ENCODE data around the gene EXOG.

Gene EXOG

DNA sequence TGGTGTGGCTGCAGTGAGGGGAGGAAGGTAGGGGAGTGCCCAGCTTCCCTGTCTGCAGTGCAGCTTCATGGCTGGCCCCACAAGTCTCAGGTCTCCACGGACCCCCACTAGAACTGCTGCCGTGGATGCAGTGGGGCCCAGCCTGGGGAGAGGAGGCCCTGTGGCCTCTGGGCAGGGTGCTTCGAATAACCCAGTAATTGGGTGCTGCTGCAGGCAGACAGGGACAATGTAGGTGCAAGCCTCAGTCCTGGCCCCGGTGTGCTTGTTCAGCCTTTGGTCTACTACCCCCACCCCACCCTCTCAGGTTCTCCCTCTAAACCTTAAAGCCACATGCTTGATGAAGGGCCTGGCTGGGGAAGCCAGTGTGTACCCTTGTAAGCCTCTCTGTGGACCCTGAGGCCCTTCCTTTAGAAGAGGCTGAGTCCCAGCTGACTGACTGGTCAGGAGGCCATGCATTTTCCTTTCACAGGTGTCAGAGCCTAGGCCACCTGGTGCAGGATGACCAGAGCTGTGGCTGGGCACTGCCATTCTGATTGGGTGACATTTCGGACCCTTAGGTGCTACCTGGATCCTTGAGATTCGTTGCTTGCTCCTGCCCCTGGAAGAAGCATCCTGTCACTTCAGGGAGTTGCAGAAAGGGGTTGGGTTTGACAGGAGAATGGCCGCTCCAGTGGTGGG lies 21.1 kb upstream of the EXOG start:
- no peak for DNase-seq

DNA sequence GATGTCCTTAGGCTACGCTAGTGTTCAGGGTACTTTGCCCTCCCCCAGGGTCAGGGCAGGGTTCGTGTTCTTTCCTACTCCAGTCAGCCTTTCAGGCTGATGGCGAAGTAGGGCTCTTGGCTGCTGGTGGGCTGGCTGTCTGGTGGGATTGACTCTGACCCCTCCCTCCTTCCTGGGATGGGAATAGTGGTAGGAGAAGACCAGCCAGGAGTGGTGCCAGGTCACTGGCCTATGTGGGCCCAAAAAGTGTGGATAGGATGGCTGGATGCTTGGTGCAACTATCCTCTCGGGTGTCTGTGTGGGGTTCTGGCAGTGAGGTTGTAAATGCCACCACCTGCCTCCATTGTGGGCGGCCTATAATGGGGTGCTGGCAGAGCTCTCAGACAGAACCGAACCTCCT lies 20.4 kb upstream of the EXOG start:
- DNase-seq = no peak

DNA sequence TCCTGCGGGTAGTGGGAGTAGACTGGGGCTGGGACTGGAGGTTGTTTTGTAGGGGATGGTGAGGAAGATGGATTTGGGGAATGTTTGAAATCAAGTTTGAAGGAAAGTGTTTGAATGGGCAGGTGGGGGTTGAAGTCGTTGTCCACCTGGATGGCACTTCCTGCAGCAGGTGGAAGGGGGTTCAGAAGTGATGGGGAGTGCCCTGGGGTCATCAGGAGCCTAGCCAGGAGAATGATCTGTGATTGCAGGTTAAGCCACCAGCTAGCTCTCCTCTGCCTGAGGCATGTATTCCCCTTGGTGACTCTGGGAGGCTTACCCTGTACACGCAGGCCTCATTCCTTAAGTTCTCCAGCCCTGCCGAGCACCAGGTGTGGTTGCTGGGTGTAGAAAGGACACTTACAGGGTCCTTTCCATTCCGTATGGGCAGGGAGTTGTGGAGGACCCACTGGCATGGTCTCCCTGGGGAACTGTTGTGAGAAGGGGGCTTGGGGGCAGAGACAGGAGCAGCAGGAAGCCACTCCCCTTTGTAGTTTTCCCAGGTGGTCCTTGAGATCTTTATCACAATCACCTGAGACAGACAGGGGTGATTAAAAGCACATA lies 19.9 kb upstream of the EXOG start:
- DNase-seq = no peak

DNA sequence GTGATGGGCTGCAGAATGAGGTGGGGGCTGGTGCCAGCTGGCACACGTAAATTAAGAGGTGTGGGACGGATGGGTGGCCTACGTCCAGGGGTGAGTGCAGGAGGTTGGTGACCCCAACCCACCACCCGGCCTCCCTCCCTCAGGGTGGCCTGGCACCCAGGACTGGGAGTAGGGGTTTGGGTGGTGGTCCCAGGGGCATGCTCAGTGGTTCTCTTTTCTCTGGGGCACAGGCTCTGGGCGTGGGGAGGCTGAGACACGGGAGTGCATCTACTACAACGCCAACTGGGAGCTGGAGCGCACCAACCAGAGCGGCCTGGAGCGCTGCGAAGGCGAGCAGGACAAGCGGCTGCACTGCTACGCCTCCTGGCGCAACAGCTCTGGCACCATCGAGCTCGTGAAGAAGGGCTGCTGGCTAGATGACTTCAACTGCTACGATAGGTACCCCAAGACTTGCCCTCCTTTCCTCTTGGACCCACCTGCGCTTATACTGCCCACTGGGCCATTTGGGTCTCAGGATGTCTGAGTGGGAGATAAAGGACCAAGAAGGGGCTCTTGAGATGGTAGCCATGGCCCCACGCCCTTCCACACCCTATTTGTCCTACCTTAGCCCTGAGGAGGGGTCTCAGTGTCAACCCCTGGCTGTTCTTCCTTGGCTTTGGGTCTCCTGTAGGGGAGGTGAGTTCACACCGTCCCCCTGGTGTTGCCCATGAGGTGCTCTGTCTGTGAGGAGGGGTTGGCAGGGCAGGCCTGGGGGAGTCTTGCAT lies 18.9 kb upstream of the EXOG start:
- DNase-seq = no peak

DNA sequence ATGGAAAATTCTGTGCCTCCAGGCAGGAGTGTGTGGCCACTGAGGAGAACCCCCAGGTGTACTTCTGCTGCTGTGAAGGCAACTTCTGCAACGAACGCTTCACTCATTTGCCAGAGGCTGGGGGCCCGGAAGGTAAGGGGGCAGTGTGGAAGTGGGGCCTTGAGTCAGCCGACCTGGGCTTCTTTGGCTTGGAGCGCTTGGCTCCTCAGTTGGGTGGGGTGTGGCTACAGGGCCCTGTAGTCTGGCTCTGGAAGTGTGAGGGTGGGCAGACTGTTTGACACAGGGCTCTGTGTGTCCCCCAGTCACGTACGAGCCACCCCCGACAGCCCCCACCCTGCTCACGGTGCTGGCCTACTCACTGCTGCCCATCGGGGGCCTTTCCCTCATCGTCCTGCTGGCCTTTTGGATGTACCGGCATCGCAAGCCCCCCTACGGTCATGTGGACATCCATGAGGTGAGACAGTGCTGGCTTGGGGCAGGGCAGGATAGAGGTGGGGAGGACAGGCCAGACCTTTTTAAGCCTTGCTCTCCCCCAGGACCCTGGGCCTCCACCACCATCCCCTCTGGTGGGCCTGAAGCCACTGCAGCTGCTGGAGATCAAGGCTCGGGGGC lies 18.2 kb upstream of the EXOG start:
- DNase-seq = no peak

DNA sequence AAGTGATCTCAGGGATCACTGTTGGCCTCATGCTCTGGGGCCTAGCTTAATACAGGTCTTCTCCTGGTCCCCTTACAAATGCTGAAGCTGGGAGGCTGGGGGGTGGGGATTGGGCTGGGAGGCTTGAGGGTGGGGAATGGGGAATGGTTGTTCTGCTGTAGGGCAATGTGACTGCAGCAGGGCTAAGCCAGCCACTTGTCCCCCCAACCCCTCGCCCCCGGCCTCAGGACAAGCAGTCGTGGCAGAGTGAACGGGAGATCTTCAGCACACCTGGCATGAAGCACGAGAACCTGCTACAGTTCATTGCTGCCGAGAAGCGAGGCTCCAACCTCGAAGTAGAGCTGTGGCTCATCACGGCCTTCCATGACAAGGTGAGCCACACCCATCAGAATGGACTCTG lies 17.2 kb upstream of the EXOG start:
- DNase-seq = no peak

DNA sequence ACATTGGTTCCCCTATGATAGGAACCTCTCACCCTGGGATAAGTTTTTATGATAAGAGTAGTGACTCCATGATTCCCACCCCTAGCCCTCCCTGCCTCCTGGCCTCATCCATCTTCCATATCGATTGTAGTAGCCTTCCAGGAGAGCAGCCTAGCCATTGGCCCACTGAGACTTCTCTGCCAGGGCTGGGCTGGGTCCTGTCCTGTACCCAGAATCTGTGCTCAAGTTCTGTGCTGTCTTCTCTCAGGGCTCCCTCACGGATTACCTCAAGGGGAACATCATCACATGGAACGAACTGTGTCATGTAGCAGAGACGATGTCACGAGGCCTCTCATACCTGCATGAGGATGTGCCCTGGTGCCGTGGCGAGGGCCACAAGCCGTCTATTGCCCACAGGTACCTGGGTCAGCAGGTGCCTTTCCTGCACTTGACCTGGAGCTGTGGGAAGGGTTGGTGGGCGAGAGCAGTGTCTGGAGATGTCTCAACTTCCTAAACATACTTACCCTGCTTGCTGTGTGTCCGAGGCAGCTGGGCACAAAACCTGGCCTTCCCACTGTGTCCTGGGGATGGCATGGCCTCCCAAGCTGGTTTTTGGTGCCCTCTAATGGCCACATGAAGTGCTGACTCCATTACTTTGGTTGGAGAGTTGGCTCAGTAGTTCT lies 16.6 kb upstream of the EXOG start:
- no peak for DNase-seq

DNA sequence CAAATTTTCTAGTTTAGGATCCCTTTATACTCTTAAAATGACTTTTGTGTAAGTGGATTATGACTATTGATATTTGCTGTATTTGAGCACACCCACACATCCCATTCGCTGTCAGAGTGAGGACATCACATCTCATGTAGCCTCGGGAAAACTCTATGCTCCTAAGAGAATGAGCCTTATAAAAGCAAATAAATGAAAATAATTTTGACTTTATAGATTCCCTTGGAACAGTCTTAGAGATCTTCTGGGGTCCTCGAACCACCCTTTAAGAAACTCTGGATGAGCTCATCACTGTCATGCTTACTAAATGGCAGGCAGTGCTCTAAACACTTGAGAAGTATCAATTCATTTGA lies 16.1 kb upstream of the EXOG start:
- no peak for DNase-seq

DNA sequence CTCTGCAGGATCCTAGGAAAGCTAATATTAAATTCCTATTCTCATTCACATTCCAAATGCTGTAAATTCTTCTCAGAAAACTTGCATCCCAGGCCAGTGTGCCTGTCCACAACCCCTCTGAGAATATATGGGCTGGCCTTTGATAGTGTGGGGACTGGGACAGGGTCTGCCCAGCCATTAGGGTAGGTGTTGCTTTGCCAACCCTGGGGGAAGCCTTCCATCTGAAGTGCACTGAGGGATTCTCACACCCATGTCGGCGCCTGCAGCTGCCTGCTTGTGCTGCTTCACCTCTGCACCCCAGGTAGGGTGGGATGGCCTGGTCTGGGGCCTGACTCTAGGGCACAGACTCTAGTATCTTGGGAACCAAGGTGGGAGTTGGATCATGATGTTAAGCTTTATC lies 15.2 kb upstream of the EXOG start:
- DNase-seq = no peak

DNA sequence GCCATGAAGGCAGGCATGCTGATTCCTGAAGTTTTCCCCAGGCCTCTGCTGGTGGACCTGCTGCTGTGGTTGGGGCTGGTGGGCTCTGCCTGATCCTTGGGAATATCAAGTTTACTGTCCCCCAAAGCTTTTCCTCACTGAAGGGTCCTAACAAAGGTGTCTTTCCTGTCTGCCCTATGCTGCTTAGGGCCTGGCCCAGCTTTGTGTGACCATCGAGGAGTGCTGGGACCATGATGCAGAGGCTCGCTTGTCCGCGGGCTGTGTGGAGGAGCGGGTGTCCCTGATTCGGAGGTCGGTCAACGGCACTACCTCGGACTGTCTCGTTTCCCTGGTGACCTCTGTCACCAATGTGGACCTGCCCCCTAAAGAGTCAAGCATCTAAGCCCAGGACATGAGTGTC lies 13.2 kb upstream of the EXOG start:
- no peak for DNase-seq

DNA sequence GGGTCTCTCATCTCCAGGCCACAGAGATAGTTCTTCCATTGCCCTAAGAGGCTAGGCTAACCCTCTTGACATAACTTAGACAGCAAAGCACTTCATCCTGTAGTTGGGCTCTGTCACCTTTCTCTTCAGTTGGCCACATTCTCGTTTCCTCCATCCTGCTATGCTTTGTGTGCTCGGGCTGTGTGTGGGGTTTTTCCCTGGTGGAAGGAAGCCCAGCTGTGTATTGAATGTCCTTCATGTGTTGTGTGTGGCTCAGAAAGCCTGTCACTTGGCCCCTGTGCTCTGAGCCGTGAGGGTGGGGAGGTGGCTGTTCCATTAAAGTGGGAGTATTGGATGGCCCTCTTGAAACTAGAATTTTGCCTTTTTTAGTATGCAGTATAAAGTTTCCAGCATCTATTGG lies 8.8 kb upstream of the EXOG start:
- no peak for DNase-seq

DNA sequence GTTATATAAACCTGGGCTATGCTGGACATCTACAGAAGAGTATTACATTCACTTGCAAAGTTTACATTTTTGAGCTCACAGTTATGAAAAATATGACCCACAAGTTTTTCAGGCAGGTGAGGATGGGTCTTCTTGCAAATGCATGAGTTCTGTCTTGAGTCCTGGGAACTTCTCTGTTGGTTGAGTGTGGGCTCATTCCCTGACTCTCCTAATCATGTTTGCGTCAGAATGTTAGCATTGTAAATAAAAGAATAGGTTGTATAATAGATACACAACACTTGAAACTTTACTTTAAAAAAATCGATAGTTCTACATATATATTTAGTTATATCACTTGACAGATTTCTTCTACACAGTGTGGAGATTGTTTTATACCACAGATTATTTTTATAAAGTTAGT lies 7.2 kb upstream of the EXOG start:
- no peak for DNase-seq

DNA sequence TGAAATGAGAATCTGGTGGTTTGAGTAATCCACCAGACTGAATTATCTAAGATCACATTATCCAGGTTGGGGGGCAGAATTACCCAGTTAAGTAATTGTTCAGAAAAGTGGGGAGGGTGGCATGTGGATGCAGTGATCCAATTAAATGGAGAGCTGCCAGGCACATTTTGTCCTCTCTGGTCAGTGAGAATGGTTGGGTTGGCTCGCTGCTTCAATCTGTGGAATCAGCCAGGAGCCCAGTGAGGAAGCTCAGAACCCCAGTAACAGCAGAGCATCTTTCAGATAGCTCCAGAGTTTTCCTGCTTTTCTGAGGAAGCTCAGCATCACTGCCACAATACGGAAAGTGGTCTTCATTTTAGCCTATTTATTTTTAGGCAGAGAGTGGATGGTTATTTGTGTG lies 6.4 kb upstream of the EXOG start:
- DNase-seq = no peak

DNA sequence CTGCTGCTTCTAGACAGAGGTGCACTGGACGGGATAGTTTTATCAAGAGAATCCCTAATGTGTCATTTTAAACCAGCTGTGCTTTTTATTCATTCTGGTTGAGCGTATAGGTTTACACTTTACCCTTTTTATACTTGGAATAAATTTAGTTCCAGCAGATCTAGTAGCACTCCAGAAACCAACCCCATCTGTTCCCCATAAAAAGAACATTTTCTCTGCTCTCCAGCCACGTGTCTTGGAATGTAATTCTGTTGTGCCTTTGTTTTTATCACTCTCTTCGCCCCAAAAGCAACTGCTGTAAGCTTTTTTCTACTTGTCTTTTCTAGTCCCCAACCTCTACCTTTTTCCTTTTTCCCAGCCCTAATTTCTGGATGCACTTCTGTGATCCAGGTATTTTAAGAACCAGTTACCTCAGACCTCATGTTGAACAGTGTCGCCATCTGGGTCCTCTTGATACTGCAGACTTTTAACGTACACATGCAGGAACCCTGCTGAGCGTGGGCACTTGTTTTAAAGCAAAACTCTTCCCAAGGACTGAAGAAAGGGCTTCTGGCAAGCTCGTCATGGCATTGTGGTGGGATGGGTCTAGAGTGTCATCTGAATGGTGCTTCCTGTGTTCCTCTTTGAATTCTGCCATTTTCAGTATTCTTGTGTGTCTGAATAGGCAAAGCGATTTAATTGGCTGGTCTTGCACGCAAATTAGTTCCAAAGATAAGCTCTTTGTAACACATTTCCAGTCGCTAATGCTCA lies 5.7 kb upstream of the EXOG start:
- DNase-seq = no peak

DNA sequence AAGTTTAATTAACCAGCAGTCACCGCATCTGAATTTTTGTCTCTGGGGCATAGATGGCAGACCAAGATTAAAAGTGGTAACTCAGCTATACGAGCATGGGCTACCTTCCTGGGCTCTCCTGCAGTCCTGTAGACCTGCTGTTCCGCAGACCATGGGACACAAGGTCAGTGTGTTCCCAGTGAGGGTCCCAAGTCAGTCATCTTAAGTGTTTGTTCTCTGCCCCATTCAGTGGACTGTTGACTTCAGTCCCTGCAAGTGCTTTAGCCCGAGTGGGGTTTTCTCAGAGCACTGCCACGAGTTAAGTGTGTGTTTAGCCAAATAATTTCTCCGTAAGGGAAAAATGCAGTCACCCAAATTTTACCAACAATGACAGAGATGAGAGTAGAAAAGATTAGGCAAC lies 4.9 kb upstream of the EXOG start:
- no peak for DNase-seq

DNA sequence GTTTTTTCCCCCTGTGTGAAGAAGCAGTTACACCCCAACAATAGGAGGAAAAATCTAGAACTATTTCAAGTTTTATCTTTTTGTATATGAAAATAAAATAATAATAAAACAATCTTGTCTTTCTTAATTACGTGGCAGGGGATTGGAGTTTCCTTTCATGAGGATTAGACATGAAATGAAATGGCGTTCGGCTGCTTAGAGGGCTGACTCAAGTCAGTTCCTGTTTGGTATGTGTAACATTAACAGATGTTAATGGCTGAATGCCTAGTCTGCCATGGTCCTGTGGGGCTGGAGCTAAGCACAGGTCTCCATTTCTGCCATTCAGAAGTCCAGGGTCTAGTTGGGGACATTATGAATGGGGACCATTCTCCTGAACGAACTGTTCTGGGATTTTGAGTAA lies 3.1 kb upstream of the EXOG start:
- no peak for DNase-seq

DNA sequence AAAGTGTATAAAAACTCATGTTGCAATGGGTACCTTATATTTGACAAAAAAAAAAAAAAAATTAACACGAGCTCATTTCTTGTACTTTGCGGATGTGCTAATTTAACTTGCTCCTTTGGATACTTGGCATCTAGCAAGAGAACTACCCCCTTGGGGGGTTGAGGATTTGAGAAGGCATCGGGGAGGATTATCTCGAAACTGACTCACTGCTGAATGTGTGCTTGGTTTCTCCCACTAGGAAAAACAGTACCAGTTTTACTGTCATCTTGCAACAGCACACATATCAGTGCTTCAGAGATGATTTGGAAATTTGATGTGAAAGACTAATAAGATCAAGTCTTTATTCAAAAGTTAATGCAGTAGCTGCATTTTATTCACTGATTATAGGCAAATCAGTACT lies 891 bp downstream of the EXOG start:
- DNase-seq = no peak

DNA sequence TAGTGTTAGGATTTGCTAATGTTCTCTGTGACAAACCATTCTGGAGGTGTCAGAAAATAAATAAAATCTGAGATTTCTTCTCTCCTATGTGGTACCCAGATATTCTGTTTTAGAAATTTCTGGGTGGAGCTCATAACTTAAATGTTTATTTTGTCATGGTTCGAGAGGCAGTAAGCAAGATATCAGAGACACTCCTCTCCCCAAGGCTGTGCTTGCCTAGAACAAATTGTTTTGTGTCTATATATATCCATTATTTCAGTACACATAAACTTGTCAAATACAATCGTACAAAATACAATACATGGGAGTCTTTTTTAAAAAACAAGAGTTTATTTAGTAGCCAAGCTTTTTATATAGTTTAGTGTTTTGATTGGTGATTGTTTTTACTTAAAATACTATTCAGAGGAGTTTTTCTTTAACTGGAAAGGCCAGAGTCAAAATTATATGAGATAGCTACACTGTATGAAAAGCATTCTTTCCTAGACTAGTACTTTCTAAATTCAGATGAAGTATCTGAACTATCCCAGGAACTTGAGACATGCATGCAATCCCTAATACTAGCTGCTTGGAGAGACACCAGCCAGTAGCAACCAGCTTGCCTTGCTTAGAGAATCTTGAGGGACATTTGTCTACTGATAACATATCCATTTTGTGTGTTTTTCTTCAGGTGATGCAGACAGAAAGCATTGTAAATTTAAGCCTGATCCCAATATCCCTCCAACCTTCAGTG lies 4.7 kb downstream of the EXOG start:
- DNase-seq = no peak

DNA sequence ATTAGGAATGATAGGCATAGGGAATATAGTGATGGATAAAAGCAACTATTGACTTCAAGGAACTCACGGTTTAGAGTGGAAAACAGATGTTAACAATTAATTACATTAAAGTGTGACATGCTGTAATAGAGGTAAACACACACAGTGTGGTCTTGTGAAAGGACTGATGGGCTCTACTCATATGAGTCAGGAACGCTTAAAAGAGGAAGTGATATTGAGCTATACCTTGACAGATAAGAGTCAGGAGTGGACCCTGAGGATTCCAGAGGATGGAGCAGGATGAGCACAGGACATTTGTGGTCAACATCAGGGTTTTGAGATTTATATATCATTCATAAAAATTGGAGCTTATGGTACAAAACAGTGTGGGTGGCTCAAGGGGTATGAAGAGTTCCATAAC lies 11.0 kb downstream of the EXOG start:
- DNase-seq = no peak

DNA sequence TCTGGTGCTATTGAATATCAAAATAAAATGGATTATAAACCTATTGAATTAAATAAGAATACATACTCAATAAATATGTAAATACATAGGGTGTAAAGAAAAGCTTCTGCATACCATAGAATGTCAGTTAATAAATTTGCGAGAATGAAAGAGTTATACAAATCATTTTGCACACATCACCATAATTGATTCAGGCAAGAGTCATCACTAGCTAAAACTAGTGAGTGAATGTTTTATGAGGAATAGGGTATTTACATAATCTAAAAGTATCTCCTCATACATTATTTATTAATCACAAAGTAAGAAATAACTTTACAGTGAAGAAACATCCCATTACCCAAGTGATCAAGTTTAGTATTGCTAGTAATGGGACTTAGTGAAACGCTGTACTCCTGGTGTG lies 13.6 kb downstream of the EXOG start:
- no peak for DNase-seq

DNA sequence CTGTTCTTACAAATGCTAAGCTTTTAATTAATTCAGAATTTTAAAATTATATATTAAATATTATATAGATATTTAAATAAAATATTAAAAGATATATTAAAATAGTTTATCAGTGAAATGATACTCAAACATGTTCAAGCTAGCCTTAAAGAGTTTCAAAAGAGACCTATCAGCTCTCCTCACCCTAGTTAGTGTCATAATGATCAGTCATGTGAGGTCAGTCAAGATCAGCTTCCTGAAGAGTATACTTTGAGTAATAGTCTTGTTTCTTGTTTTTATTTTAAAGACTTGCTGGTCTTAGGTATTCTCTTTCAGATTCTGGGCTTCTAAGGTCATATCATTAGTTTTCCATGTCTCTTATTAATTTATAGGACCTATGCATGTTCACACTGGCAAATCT lies 14.5 kb downstream of the EXOG start:
- DNase-seq = no peak

DNA sequence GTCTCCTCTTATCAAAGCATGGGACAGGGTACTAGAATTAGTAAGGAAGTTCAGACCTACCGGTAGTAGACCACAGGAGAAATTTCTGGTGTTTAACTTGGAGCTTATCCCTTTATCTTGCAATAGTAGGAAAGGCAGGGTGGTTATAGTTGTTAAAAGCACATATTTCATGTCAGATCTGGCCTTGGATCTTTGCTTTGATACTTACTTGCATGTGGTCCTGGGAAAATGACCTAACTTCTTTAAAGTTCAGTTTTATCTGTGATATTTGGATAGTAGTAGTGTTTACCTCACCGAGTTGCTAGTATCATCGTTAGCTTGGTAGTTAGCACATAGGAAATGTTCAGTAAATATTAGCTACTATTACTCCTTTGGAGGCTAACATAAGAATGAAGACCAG lies 15.4 kb downstream of the EXOG start:
- DNase-seq = no peak
